Spinal cord (tissue), 10 donors: Measurements from ENCODE around the gene SLC25A18. TPM values are rescaled to one million over a fixed set of nuclear protein-coding genes. Genes with fewer than 3 reads are reported as not detected.

Source experiments
- DNase-seq, 6 donors: peaks; one replicate each; pipeline versions ENCODE4 v3.0.0 to v3.0.0-alpha.2; 2013 to 2015; ENCODE audit warnings: low spot score in 6 of 6, low read depth in 4 of 6
- H3K27ac ChIP-seq: one replicate; pipeline ENCODE4 v1.5.1; 2013; ENCODE audit warnings: low read depth, low read length, control low read depth
- H3K27me3 ChIP-seq: one replicate; pipeline ENCODE4 v1.6.1; 2013; ENCODE audit warnings: low read length; ENCODE audit not compliant: control insufficient read depth, insufficient read depth
- H3K36me3 ChIP-seq: one replicate; pipeline ENCODE4 v1.6.1; 2013; ENCODE audit warnings: low read length; ENCODE audit not compliant: control insufficient read depth, insufficient read depth
- H3K4me1 ChIP-seq: one replicate; pipeline ENCODE4 v1.6.1; 2013; ENCODE audit warnings: low read length; ENCODE audit not compliant: control insufficient read depth, insufficient read depth
- H3K4me3 ChIP-seq: one replicate; pipeline ENCODE4 v1.5.1; 2013; ENCODE audit warnings: low read depth, low read length, control low read depth
- H3K9me3 ChIP-seq: one replicate; pipeline ENCODE4 v1.6.1; 2013; ENCODE audit warnings: low read length; ENCODE audit not compliant: control insufficient read depth, insufficient read depth
- WGBS: methylation state at CpG from one replicate; pipeline ENCODE4 v1.1.5; 2013; ENCODE audit warnings: missing lambda C conversion rate; ENCODE audit not compliant: insufficient coverage; 5-methylcytosine and 5-hydroxymethylcytosine counted together
- polyA plus RNA-seq, 2 donors: library from polyadenylated mRNA; unstranded; fragments of 120-200 nt; gene quantifications; one replicate each; pipeline ENCODE4 v1.2.1, GENCODE V29; 2013; ENCODE audit not compliant: insufficient read length in 2 of 2
- total RNA-seq, 2 donors: library from RNA; depleted of rRNA in 1 of 2; stranded (reverse); fragments of 120-200 nt in 1 of 2; fragments of >200 nt in 1 of 2; gene quantifications; one replicate each; pipeline versions ENCODE4 v1.2.3 to v1.2.4, GENCODE V29; 2013 to 2014
- donor health status: healthy.

Gene SLC25A18
- total and polyA plus RNA-seq, 4 donors, result 13.1 to 32.6 (median 21.4) TPM

DNA sequence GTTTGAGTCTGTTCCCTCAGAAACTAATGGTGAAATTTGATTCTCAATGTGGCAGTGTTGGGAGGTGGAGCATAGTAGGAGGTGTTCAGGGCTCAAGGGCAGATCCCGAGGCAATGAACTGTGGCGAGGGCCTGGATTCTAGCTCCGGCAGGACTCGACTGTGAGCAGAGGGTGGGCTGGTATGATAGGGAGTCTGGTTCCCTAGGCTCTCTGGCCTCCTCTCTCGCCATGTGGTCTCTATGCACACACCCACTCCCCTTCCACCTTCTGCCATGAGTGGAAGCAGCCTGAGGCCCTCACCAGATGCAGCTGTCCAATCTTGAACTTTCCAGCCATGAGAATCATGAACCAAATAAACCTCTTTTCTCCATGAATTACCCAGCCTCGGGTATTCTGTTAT lies 32.9 kb downstream of the SLC25A18 start:
- no peaks in the 10 kb centered on the region for H3K4me1 ChIP-seq
- no peaks in the 10 kb centered on the region for H3K9me3 ChIP-seq
- H3K4me3 ChIP-seq, result no peak overlapping the region
- H3K36me3 ChIP-seq, result peaks cover 79% of the 10 kb centered on the region
- WGBS, result 100% methylated on average over 4 of the region's 6 CpGs
- no peak for DNase-seq
- no peaks in the 10 kb centered on the region for H3K27me3 ChIP-seq
- no peak overlapping the region for H3K27ac ChIP-seq

- peaks cover 70% of the 10 kb centered on the region for H3K36me3 ChIP-seq
- H3K4me1 ChIP-seq, result no peaks in the 10 kb centered on the region
- H3K9me3 ChIP-seq, result no peaks in the 10 kb centered on the region
- no peaks in the 10 kb centered on the region for H3K27me3 ChIP-seq
- no peak overlapping the region for H3K4me3 ChIP-seq
- H3K27ac ChIP-seq, result no peak overlapping the region
- no peak for DNase-seq
- WGBS, result 90% methylated on average over 2 of the region's 2 CpGs
These were observed 33.9 kb downstream of the SLC25A18 start for GRCh38 chr22:17597217-17597616.

DNA sequence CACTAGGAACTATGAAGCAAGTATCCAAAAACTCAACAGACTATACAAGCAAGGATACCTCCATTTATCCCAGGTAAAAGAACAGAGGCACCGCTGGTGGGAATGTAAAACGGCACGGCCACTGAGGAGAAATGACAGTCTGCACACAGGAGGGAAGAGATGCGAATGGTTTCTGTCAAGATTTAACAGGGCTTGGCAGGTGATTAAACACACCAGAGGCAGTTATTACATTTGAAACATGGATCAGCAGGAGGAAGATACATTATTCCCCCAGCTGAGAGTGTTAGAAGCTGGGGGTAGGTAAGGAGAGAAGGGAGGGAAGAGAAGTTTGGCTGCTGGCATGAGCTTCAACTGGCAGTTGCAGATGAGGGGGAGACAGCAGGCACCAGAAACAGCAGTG lies 35.0 kb downstream of the SLC25A18 start:
- 96% methylated on average over 3 of the region's 4 CpGs for WGBS
- H3K4me1 ChIP-seq, result no peaks in the 10 kb centered on the region
- no peaks in the 10 kb centered on the region for H3K27me3 ChIP-seq
- no peak overlapping the region for H3K27ac ChIP-seq
- H3K36me3 ChIP-seq, result peaks cover 61% of the 10 kb centered on the region
- DNase-seq, result peak in 1 of 6 donors; percentile 44
- H3K9me3 ChIP-seq, result no peaks in the 10 kb centered on the region
- H3K4me3 ChIP-seq, result no peak overlapping the region

- no peaks in the 10 kb centered on the region for H3K4me1 ChIP-seq
- DNase-seq, result peak in 1 of 6 donors; percentile 20
- H3K27ac ChIP-seq, result no peak overlapping the region
- peaks cover 45% of the 10 kb centered on the region for H3K36me3 ChIP-seq
- 33% methylated on average over 2 of the region's 3 CpGs for WGBS
- H3K27me3 ChIP-seq, result no peaks in the 10 kb centered on the region
- no peak overlapping the region for H3K4me3 ChIP-seq
- H3K9me3 ChIP-seq, result no peaks in the 10 kb centered on the region
These were observed 37.7 kb downstream of the SLC25A18 start for GRCh38 chr22:17601031-17601430.

- Histone ChIP-seq H3K36me3 (peaks cover 23% of the 10 kb centered on the region), H3K4me1 (no peaks in the 10 kb centered on the region), H3K27me3 (no peaks in the 10 kb centered on the region), H3K27ac (no peak overlapping the region), H3K4me3 (no peak overlapping the region), H3K9me3 (no peaks in the 10 kb centered on the region)
- no CpG with 5 or more reads among the region's 4 CpGs for WGBS
- DNase-seq, result no peak
These were observed 40.4 kb downstream of the SLC25A18 start for GRCh38 chr22:17603668-17604067.

GRCh38 chr22:17606496-17606895 lies 43.2 kb downstream of the SLC25A18 start:
- H3K27ac ChIP-seq, result no peak overlapping the region
- H3K4me1 ChIP-seq, result no peaks in the 10 kb centered on the region
- H3K9me3 ChIP-seq, result no peaks in the 10 kb centered on the region
- WGBS, result 46% methylated on average over 5 of the region's 5 CpGs
- peak in 3 of 6 donors; percentile 2 to 72 (median 46) for DNase-seq
- no peaks in the 10 kb centered on the region for H3K27me3 ChIP-seq
- H3K36me3 ChIP-seq, result peaks cover 14% of the 10 kb centered on the region
- H3K4me3 ChIP-seq, result no peak overlapping the region

DNA sequence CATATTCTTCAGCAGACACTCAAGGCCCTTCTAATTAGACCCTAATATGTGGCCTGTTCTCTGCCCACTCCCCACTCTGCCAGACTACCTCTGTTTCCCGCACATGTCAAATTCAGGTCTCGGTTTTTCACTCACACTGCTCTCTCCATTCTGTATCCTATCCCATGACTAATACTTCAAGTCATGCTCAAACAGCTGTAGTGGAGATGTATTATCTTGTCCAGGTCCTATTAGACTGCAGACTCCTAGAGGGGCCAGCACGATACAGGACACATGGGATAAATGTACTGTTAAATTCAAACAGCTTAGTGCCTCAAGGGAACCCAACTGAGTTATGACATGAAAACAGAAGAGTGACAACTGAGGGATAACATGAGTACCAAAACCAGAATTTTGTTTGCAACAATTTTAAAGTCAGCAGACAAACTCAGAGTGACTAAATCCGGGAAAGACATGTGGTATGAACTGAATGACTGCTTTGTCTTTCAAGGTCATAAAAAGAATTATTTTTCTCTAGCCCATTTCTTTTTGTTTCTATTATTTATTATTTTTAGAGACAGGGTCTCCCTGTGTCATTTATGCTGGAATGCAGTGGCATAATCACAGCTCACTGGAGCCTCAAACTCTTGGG lies 44.7 kb downstream of the SLC25A18 start:
- H3K27ac ChIP-seq, result no peak overlapping the region
- H3K4me1 ChIP-seq, result no peaks in the 10 kb centered on the region
- no peaks in the 10 kb centered on the region for H3K9me3 ChIP-seq
- no peaks in the 10 kb centered on the region for H3K27me3 ChIP-seq
- no peak for DNase-seq
- peaks cover 20% of the 10 kb centered on the region for H3K36me3 ChIP-seq
- H3K4me3 ChIP-seq, result no peak overlapping the region
- WGBS, result 100% methylated on average over 2 of the region's 4 CpGs

GRCh38 chr22:17612057-17612456 lies 48.8 kb downstream of the SLC25A18 start:
- WGBS, result no CpG with 5 or more reads among the region's 3 CpGs
- H3K4me3 ChIP-seq, result no peak overlapping the region
- no peaks in the 10 kb centered on the region for H3K27me3 ChIP-seq
- no peaks in the 10 kb centered on the region for H3K4me1 ChIP-seq
- H3K27ac ChIP-seq, result no peak overlapping the region
- DNase-seq, result no peak
- peaks cover 35% of the 10 kb centered on the region for H3K36me3 ChIP-seq
- H3K9me3 ChIP-seq, result no peaks in the 10 kb centered on the region

DNA sequence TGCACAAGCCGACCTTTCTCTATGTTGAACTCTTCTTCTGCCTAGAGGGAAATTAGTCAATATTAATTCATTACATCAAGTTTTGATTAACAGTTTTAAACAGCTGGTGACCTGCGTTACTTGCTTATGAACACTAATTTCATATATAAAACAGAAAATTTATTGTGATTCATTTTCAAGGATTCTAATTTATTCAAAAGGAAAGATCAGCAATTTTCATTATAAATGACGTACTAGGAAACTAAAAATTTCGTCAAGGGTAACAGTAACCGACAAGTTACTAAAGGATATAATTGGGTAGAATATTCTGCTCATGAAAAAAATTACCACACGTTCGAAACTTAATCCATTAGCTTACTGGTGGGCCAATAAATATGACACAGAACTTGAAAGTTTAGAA lies 50.0 kb downstream of the SLC25A18 start:
- H3K27me3 ChIP-seq, result no peaks in the 10 kb centered on the region
- no peak overlapping the region for H3K27ac ChIP-seq
- WGBS, result 90% methylated on average over 2 of the region's 7 CpGs
- peaks cover 44% of the 10 kb centered on the region for H3K36me3 ChIP-seq
- no peaks in the 10 kb centered on the region for H3K9me3 ChIP-seq
- H3K4me3 ChIP-seq, result no peak overlapping the region
- no peaks in the 10 kb centered on the region for H3K4me1 ChIP-seq
- DNase-seq, result no peak

- Histone ChIP-seq H3K27ac (peak overlapping the region; percentile 44), H3K36me3 (peaks cover 13% of the 10 kb centered on the region), H3K27me3 (no peaks in the 10 kb centered on the region), H3K4me1 (peaks cover 16% of the 10 kb centered on the region), H3K9me3 (no peaks in the 10 kb centered on the region), H3K4me3 (peak overlapping the region; percentile 75)
- 17% methylated on average over 24 of the region's 24 CpGs for WGBS
- no peak for DNase-seq
These were observed 64.7 kb downstream of the SLC25A18 start for GRCh38 chr22:17627961-17628405.
